Esophagus muscularis mucosa (tissue), 4 donors: Measurements from ENCODE around the gene KCNK4.

Source experiments
- CTCF ChIP-seq, 3 experiments: fragments of 200-600 bp in 2 of 3; fragments of 450-650 bp in 1 of 3; sonication (generic) in 2 of 3; IDR thresholded peaks; one replicate each; pipeline ENCODE4 v1.5.1; 2017 to 2019; ENCODE audit warnings: antibody characterized with exemption in 3 of 3, mild to moderate bottlenecking in 2 of 3, moderate library complexity in 1 of 3
- EP300 ChIP-seq: sonication (generic); formaldehyde crosslinking; IDR thresholded peaks from one replicate; pipeline ENCODE4 v1.6.1; 2017; ENCODE audit warnings: antibody characterized with exemption
- POLR2A ChIP-seq: fragments of 450-650 bp; IDR thresholded peaks from one replicate; pipeline ENCODE4 v1.6.1; 2017; ENCODE audit warnings: antibody characterized with exemption, moderate library complexity, mild to moderate bottlenecking, low read depth
- POLR2AphosphoS5 ChIP-seq, 2 donors: sonication (generic); formaldehyde crosslinking; IDR thresholded peaks; one replicate each; pipeline ENCODE4 v1.6.1; 2017; ENCODE audit warnings: antibody characterized with exemption in 2 of 2

DNA sequence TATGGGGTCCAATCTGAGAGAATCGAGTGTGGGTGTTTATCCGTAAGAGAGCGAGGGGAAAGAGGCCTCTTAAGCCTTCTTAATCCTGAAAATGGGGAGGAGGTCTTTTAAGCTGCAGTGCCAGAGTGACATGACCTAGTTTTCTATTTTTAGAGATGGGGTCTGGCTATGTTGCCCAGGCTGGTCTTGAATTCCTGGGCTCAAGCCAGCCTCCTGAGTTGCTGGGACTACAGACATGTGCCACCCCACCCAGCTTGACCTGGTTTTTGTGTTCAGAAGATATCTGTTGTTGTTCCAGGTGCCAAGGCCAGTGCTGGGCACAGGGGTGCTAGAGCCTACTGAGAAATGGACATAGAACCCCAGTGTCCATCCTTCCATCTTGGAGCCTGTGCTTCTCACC is 8.0 kb upstream of the KCNK4 start:
- TF ChIP-seq EP300 (no peak), CTCF (IDR thresholded peaks at IDR 0.05) (no peak), POLR2AphosphoS5 (IDR thresholded peaks at IDR 0.05) (no peak), POLR2A (no peak)
